ENCODE data around the gene MEI1.

- TF ChIP-seq CTCF (IDR thresholded peaks at IDR 0.05; ENCODE audit: insufficient read depth, low read depth, low read length), result no peak
- TF ChIP-seq EZH2 (IDR thresholded peaks at IDR 0.05; ENCODE audit: insufficient read depth, low read length), result no peak
Observed at GRCh38 chr22:41841085-41841712, 141.9 kb downstream of the MEI1 start.
